GM23338 (cell line): ENCODE results near the gene SIRPA. TPM values are rescaled to one million over a fixed set of nuclear protein-coding genes. Genes with fewer than 3 reads are reported as not detected.

Source experiments
- ATAC-seq: fragments of 200-7000 bp; cut with Tn5 transposase; 3 replicates; pipeline ENCODE4 v1.9.1; 2020
- DNase-seq: peaks from one replicate; pipeline ENCODE4 v3.0.0-alpha.2; 2015; ENCODE audit warnings: low spot score
- H2AFZ ChIP-seq: fragments of 200-600 bp; sonication (generic); 2 replicates; pipeline ENCODE4 v1.8.0; 2016; ENCODE audit warnings: antibody characterized with exemption, mild to moderate bottlenecking, moderate library complexity
- H3F3A ChIP-seq: fragments of 200-600 bp; sonication (generic); replicated peaks from 2 replicates; pipeline ENCODE4 v1.8.0; 2017; ENCODE audit warnings: antibody characterized with exemption, mixed run types, low read depth
- H3K27ac ChIP-seq: fragments of 200-600 bp; sonication (generic); 2 replicates; pipeline ENCODE4 v1.6.1; 2016; ENCODE audit warnings: low read depth
- H3K27me3 ChIP-seq: fragments of 200-600 bp; sonication (generic); 2 replicates; pipeline ENCODE4 v1.8.0; 2016; ENCODE audit warnings: mild to moderate bottlenecking, mixed run types, moderate library complexity; ENCODE audit not compliant: insufficient read depth
- H3K36me3 ChIP-seq: fragments of 200-600 bp; sonication (generic); 2 replicates; pipeline ENCODE4 v1.8.0; 2016; ENCODE audit warnings: mild to moderate bottlenecking; ENCODE audit not compliant: insufficient read depth
- H3K4me1 ChIP-seq: fragments of 200-600 bp; sonication (generic); 2 replicates; pipeline ENCODE4 v1.8.0; 2016; ENCODE audit warnings: mild to moderate bottlenecking, moderate library complexity; ENCODE audit not compliant: insufficient read depth
- H3K4me2 ChIP-seq: fragments of 200-600 bp; sonication (generic); 2 replicates; pipeline ENCODE4 v1.7.1; 2017; ENCODE audit warnings: mixed run types
- H3K4me3 ChIP-seq: fragments of 200-600 bp; sonication (generic); 2 replicates; pipeline ENCODE4 v1.6.1; 2016; ENCODE audit warnings: mixed run types
- H3K79me2 ChIP-seq: fragments of 200-600 bp; sonication (generic); replicated peaks from 2 replicates; pipeline ENCODE4 v1.8.0; 2017; ENCODE audit warnings: mild to moderate bottlenecking; ENCODE audit not compliant: insufficient read depth
- H3K9me2 ChIP-seq: fragments of 200-600 bp; sonication (generic); 2 replicates; pipeline ENCODE4 v1.8.0; 2017; ENCODE audit not compliant: insufficient read depth
- H4K20me1 ChIP-seq: fragments of 200-600 bp; sonication (generic); replicated peaks from 2 replicates; pipeline ENCODE4 v1.8.0; 2017; ENCODE audit warnings: mild to moderate bottlenecking; ENCODE audit not compliant: insufficient read depth
- H3K27ac Mint-ChIP-seq: 2 replicates; pipeline ENCODE4 v1.8.0; 2020; ENCODE audit warnings: inconsistent platforms, mild to moderate bottlenecking, moderate library complexity, mixed read lengths
- H3K27me3 Mint-ChIP-seq: 3 replicates; pipeline ENCODE4 v1.8.0; 2022; ENCODE audit warnings: low read depth, mild to moderate bottlenecking, moderate library complexity, mixed read lengths, inconsistent platforms; ENCODE audit not compliant: insufficient read depth, poor library complexity
- H3K36me3 Mint-ChIP-seq: 3 replicates; pipeline ENCODE4 v1.8.0; 2021; ENCODE audit warnings: low read depth, mild to moderate bottlenecking, inconsistent platforms, moderate library complexity, mixed read lengths
- H3K4me1 Mint-ChIP-seq: 3 replicates; pipeline ENCODE4 v1.8.0; 2020; ENCODE audit warnings: mild to moderate bottlenecking, inconsistent platforms, mixed read lengths
- H3K4me3 Mint-ChIP-seq: 3 replicates; pipeline ENCODE4 v1.8.0; 2021; ENCODE audit warnings: moderate library complexity, mild to moderate bottlenecking, inconsistent platforms, mixed read lengths
- H3K9me3 Mint-ChIP-seq: 3 replicates; pipeline ENCODE4 v1.8.0; 2020; ENCODE audit warnings: moderate library complexity, mild to moderate bottlenecking, inconsistent platforms, mixed read lengths
- CREB1 ChIP-seq: fragments of 250-450 bp; sonication (Bioruptor Pico); IDR thresholded peaks from 2 replicates; pipeline ENCODE4 v1.5.0; 2020; ENCODE audit warnings: low read depth, mild to moderate bottlenecking, moderate library complexity
- CTCF ChIP-seq, 2 experiments: fragments of 200-600 bp in 1 of 2; sonication (generic) in 1 of 2; conservative IDR thresholded peaks; 2 replicates each; pipeline versions ENCODE4 v1.5.1 to v1.6.1; 2016 to 2017; ENCODE audit warnings: antibody characterized with exemption in 2 of 2, low read depth in 2 of 2, mild to moderate bottlenecking in 2 of 2, moderate library complexity in 1 of 2
- ETS1 ChIP-seq: IDR thresholded peaks from 2 replicates; pipeline ENCODE4 v1.6.1; 2016; ENCODE audit warnings: antibody characterized with exemption
- EZH2 ChIP-seq: fragments of 200-600 bp; sonication (generic); IDR thresholded peaks from one replicate; pipeline ENCODE4 v1.8.0; 2017; ENCODE audit warnings: antibody characterized with exemption, mild to moderate bottlenecking, low read depth; ENCODE audit not compliant: unreplicated experiment
- EZH2phosphoT487 ChIP-seq: fragments of 200-600 bp; sonication (generic); IDR thresholded peaks from one replicate; pipeline ENCODE4 v1.8.1; 2018; ENCODE audit warnings: antibody characterized with exemption; ENCODE audit not compliant: unreplicated experiment
- JUNB ChIP-seq: IDR thresholded peaks from one replicate; pipeline ENCODE4 v1.6.1; 2016; ENCODE audit warnings: antibody characterized with exemption; ENCODE audit not compliant: unreplicated experiment
- NANOG ChIP-seq: IDR thresholded peaks from 2 replicates; pipeline ENCODE4 v1.6.1; 2016; ENCODE audit warnings: antibody characterized with exemption, borderline replicate concordance
- POLR2AphosphoS5 ChIP-seq: IDR thresholded peaks from 2 replicates; pipeline ENCODE4 v1.6.1; 2016; ENCODE audit warnings: antibody characterized with exemption, low read depth
- STAT1 ChIP-seq: IDR thresholded peaks from one replicate; pipeline ENCODE4 v1.6.1; 2016; ENCODE audit warnings: antibody characterized with exemption; ENCODE audit not compliant: unreplicated experiment
- ZNF331 ChIP-seq: fragments of 250-450 bp; sonication (Bioruptor Pico); IDR thresholded peaks from 2 replicates; pipeline ENCODE4 v1.5.0; 2020; ENCODE audit warnings: low read depth, mild to moderate bottlenecking, moderate library complexity
- ZNF462 ChIP-seq: fragments of 250-450 bp; sonication (Bioruptor Pico); IDR thresholded peaks from 2 replicates; pipeline ENCODE4 v1.5.0; 2020; ENCODE audit warnings: mild to moderate bottlenecking, moderate library complexity
- polyA plus RNA-seq: library from polyadenylated mRNA; unstranded; fragments of >200 nt; fragmentation: Nextera tagmentation; extraction: Ambion mirVana; gene quantifications from 2 replicates; pipeline ENCODE4 v1.2.1, GENCODE V29; 2016
- total RNA-seq: library from RNA; depleted of rRNA; stranded (reverse); fragments of >200 nt; shearing (Covaris generic); gene quantifications from 2 replicates; pipeline ENCODE4 v1.2.3, GENCODE V29; 2014

Gene SIRPA
- total and polyA plus RNA-seq, 2 experiments from 2014 or later: 1.2 to 2.9 TPM

- TF ChIP-seq EZH2phosphoT487 (no peak), CTCF (conservative IDR thresholded peaks at IDR 0.05; ENCODE audit: low read depth in 2 of 2) (peak in 1 of 2 experiments; percentile 3; a peak in 1 of 4 replicates), POLR2AphosphoS5 (no peak)
- peak; percentile 75 for ATAC-seq
- peaks cover 4% of the 10 kb centered on the region for H3K27me3 Mint-ChIP-seq
Observed at GRCh38 chr20:1857466-1857865, 37.7 kb upstream of the SIRPA start.

DNA sequence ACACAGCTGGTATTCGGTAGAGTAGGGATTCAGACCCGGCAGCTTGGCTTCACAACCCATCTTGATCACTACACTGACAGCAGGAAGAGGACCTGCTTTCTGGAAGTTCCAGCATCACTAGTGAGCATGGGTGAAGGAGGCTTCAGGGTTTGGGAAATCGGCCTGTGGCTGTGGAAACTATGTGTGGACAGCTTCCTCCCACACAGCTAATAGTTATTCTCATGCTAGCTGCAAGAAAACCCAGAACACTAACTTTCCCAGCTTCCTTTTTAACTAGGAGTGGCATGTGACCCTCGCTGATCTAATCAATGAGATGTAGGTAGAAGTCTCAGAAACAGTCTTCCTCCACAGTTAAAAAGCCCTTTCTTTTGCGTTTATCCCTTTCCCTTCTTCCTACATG is 36.3 kb upstream of the SIRPA start:
- no peaks in the 10 kb centered on the region for H3K4me1 ChIP-seq
- H3K36me3 Mint-ChIP-seq: no peaks in the 10 kb centered on the region
- no peak overlapping the region for H3K27ac ChIP-seq
- no peak overlapping the region for H3K4me3 Mint-ChIP-seq
- peaks cover 4% of the 10 kb centered on the region for H3K27me3 Mint-ChIP-seq
- H2AFZ ChIP-seq: no peak overlapping the region
- DNase-seq (no peak), ATAC-seq (no peak)
- no peaks in the 10 kb centered on the region for H3F3A ChIP-seq
- H3K4me2 ChIP-seq: no peak overlapping the region
- H3K9me2 ChIP-seq: no peaks in the 10 kb centered on the region
- H3K9me3 Mint-ChIP-seq: no peaks in the 10 kb centered on the region
- no peak overlapping the region for H3K27ac Mint-ChIP-seq
- H3K4me3 ChIP-seq: no peak overlapping the region
- no peaks in the 10 kb centered on the region for H3K27me3 ChIP-seq
- H3K36me3 ChIP-seq: no peaks in the 10 kb centered on the region
- peaks cover 11% of the 10 kb centered on the region for H3K4me1 Mint-ChIP-seq
- H4K20me1 ChIP-seq: no peaks in the 10 kb centered on the region
- no peaks in the 10 kb centered on the region for H3K79me2 ChIP-seq
- TF ChIP-seq ETS1 (no peak), POLR2AphosphoS5 (no peak), JUNB (no peak), CREB1 (CRISPR knock-in tag) (no peak), ZNF462 (no peak), ZNF331 (no peak), EZH2 (no peak), EZH2phosphoT487 (no peak), STAT1 (no peak), NANOG (no peak), CTCF (conservative IDR thresholded peaks at IDR 0.05; ENCODE audit: low read depth in 2 of 2) (no peak)

More at GRCh38 chr20:1857466-1857865, 37.7 kb upstream of the SIRPA start:
- Histone ChIP-seq H3K9me2 (no peaks in the 10 kb centered on the region), H4K20me1 (no peaks in the 10 kb centered on the region), H3K4me1 (0 out of 2 replicates have a peak, but pooled peaks cover 6% of the 10 kb centered on the region), H3F3A (no peaks in the 10 kb centered on the region), H3K27me3 (no peaks in the 10 kb centered on the region), H3K4me2 (no peak overlapping the region), H3K79me2 (no peaks in the 10 kb centered on the region), H2AFZ (peak overlapping the region; percentile 66; the same call in 1 of the 2 replicates), H3K4me3 (no peak overlapping the region), H3K36me3 (no peaks in the 10 kb centered on the region), H3K27ac (no peak overlapping the region)
- peak; percentile 46 for DNase-seq
- H3K9me3 Mint-ChIP-seq: no peaks in the 10 kb centered on the region
- peaks cover 15% of the 10 kb centered on the region for H3K4me1 Mint-ChIP-seq
- H3K36me3 Mint-ChIP-seq: no peaks in the 10 kb centered on the region
- no peak overlapping the region for H3K4me3 Mint-ChIP-seq
- H3K27ac Mint-ChIP-seq: no peak overlapping the region
